ENCODE measurements around the gene PCNX3. TPM values are rescaled to one million over a fixed set of nuclear protein-coding genes. Genes with fewer than 3 reads are reported as not detected.

PCNX3 gene
- total and polyA plus RNA-seq, 2 of the 4 experiments (the other 2 are of a cell fraction): 5.6 to 33.2 TPM

DNA sequence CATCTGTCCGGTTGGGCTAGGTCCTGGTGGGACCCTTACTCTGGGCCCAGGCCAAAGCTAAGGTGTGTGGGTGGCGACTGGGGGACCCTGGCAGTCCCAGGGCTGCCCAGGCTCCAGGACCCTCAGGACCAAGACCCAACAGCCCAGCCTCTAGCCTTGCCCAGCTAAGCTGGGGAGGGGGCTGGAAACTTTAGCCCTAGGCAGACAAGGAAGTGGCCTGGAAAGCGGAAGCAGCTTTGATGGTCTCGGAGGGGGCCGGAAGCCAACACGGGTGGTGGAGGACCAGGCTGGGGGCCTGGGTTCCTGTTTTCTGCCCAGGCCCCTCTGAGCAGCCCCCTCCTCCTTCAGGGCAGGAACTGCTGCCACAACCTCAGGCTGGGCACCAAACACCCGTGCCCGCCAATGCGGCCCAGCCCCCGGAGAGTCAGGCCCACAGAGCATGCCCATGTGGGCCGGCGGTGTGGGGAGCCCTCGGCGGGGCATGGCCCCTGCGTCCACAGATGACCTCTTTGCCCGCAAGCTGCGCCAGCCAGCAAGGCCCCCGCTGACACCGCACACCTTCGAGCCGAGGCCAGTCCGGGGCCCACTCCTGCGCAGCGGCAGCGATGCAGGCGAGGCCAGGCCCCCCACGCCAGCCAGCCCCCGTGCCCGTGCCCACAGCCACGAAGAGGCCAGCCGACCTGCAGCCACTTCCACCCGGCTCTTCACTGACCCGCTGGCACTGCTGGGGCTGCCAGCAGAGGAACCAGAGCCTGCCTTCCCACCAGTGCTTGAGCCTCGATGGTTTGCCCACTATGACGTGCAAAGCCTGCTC lies 25.1 kb downstream of the PCNX3 start:
- H3K4me2 ChIP-seq (ENCODE audit: low read depth, low read length): no peak overlapping the region
- peaks cover 26% of the 10 kb centered on the region; the same call in 1 of the 2 replicates for H4K20me1 ChIP-seq (ENCODE audit: insufficient read depth, low read length)
- dilution Hi-C loops (cut with HindIII; ENCODE audit: low sequenced_read_pairs, unreplicated experiment) (no loop called here), intact Hi-C loops (cut with micrococcal nuclease) (no loop called here), in situ Hi-C loops (cut with MboI; ENCODE audit: low sequenced_read_pairs) (no loop called here)
- ChIA-PET POLR2A (ENCODE audit: unreplicated experiment) (no interaction called here), CTCF (no interaction called here)
- no peak overlapping the region for H4K91ac ChIP-seq (ENCODE audit: insufficient read depth, low read depth, low read length)
- H2BK20ac ChIP-seq (ENCODE audit: low read depth, low read length): no peak overlapping the region
- no peak overlapping the region for H3K56ac ChIP-seq (ENCODE audit: extremely low read depth, insufficient read depth, low read length)
- H3K27me3 ChIP-seq (ENCODE audit: control insufficient read depth, insufficient read depth, low read length): no peaks in the 10 kb centered on the region
- peaks cover 14% of the 10 kb centered on the region for H3K4me1 ChIP-seq (ENCODE audit: control insufficient read depth, insufficient read depth, low read length)
- no TSS peak for BruUV-seq (replicated peaks)
- H3K9me3 ChIP-seq (ENCODE audit: control insufficient read depth, insufficient read depth, low read length): no peaks in the 10 kb centered on the region
- H2AK9ac ChIP-seq (replicated peaks; ENCODE audit: low read depth, low read length, poor library complexity): no peak overlapping the region
- H4K8ac ChIP-seq (ENCODE audit: low read depth in 2 of 2, low read length in 2 of 2): no peak overlapping the region
- no peak overlapping the region for H2BK120ac ChIP-seq (ENCODE audit: low read depth, low read length)
- no peak overlapping the region for H3K9ac ChIP-seq (ENCODE audit: low read depth, low read length)
- no peak overlapping the region for H3K23ac ChIP-seq (ENCODE audit: low read depth, low read length)
- H2AFZ ChIP-seq (replicated peaks; ENCODE audit: low read length, poor library complexity): no peak overlapping the region
- H4K5ac ChIP-seq (ENCODE audit: low read depth, low read length): no peak overlapping the region
- no peak for TF ChIP-seq CHD1 (IDR thresholded peaks at IDR 0.05; ENCODE audit: low read depth, low read length)
- TF ChIP-seq POLR2A (IDR thresholded peaks at IDR 0.05; ENCODE audit: low read depth, low read length): no peak
- TF ChIP-seq FOS (IDR thresholded peaks at IDR 0.05; ENCODE audit: low read depth, low read length): no peak
- no peak for TF ChIP-seq RAD21 (IDR thresholded peaks at IDR 0.05; ENCODE audit: low read length)
- no peak for TF ChIP-seq MXI1 (IDR thresholded peaks at IDR 0.05; ENCODE audit: borderline replicate concordance, low read depth, low read length)
- TF ChIP-seq, protein P1, sequence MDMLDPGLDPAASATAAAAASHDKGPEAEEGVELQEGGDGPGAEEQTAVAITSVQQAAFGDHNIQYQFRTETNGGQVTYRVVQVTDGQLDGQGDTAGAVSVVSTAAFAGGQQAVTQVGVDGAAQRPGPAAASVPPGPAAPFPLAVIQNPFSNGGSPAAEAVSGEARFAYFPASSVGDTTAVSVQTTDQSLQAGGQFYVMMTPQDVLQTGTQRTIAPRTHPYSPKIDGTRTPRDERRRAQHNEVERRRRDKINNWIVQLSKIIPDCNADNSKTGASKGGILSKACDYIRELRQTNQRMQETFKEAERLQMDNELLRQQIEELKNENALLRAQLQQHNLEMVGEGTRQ (IDR thresholded peaks at IDR 0.05; ENCODE audit: low read depth, low read length): no peak
- TF ChIP-seq RCOR1 (IDR thresholded peaks at IDR 0.05; ENCODE audit: insufficient replicate concordance, low read length): no peak
- TF ChIP-seq NFE2L2 (IDR thresholded peaks at IDR 0.05; ENCODE audit: low read depth, low read length): no peak
- TF ChIP-seq BHLHE40 (IDR thresholded peaks at IDR 0.05; ENCODE audit: low read depth, low read length): no peak
- TF ChIP-seq SMC3 (IDR thresholded peaks at IDR 0.05; ENCODE audit: low read depth, low read length): no peak
- DNase-seq (no peak), ATAC-seq (ENCODE audit: low read depth) (no peak)
- WGBS, 2 experiments (ENCODE audit: extremely low coverage in 2 of 2, insufficient read length in 1 of 2): 96% methylated on average over 29 of the region's 35 CpGs; no CpG with 5 or more reads in 1 of the 2 experiments
- no peak overlapping the region for H2AK5ac ChIP-seq (ENCODE audit: low read depth, low read length)
- peaks cover 16 to 56% of the 10 kb centered on the region in 2 experiments for H3K79me1 ChIP-seq (ENCODE audit: low read depth in 1 of 2, low read length in 2 of 2)
- no peak overlapping the region for H3K4me3 ChIP-seq (ENCODE audit: insufficient read depth, low read depth, low read length)
- peaks cover 15% of the 10 kb centered on the region for H3K9me1 ChIP-seq (ENCODE audit: insufficient read depth, low read length)
- H3K36me3 ChIP-seq (ENCODE audit: control insufficient read depth, insufficient read depth, low read length): peaks cover 20% of the 10 kb centered on the region
- H2BK5ac ChIP-seq (ENCODE audit: low read depth, low read length, poor library complexity, severe bottlenecking): no peak overlapping the region
- H3K27ac ChIP-seq (ENCODE audit: insufficient read depth, low read length): no peak overlapping the region
- no peak overlapping the region for H2BK15ac ChIP-seq (ENCODE audit: low read depth, low read length)
- no peak overlapping the region for H3K4ac ChIP-seq (ENCODE audit: low read depth, low read length)
- H3K14ac ChIP-seq (replicated peaks; ENCODE audit: low read depth, low read length): no peak overlapping the region
- H3K18ac ChIP-seq (ENCODE audit: low read depth, low read length): no peak overlapping the region
